HEK293 (cell line): ENCODE data around the gene RAB17.

Experiments used
- CTCF ChIA-PET: fragments of 350-600 bp; formaldehyde crosslinking; extraction: SDS; loops from one replicate; lab custom pipeline; 2021; ENCODE audit warnings: antibody characterized with exemption; lab: Yijun Ruan, JAX
- POLR2A ChIA-PET: fragments of 300-600 bp; formaldehyde crosslinking; extraction: SDS; loops from one replicate; lab custom pipeline; 2020; ENCODE audit warnings: antibody characterized with exemption, inconsistent platforms; lab: Yijun Ruan, JAX
- H3K27ac ChIP-seq: fragments of 200-500 bp; sonication (Bioruptor generic); 2 replicates; pipeline ENCODE4 v1.5.1; 2014; ENCODE audit warnings: low read depth, low read length, control low read depth, inconsistent platforms; ENCODE audit errors: extremely low read depth
- H3K36me3 ChIP-seq, 2 experiments: fragments of 200-500 bp in 1 of 2; sonication (Bioruptor generic) in 1 of 2; 1 replicate in 1 of 2; 2 replicates in 1 of 2; pipeline ENCODE4 v1.5.1; 2014 to 2017; ENCODE audit warnings: inconsistent platforms in 2 of 2, low read length in 2 of 2; ENCODE audit not compliant: control insufficient read depth in 2 of 2, insufficient read depth in 1 of 2
- H3K4me1 ChIP-seq: fragments of 200-500 bp; sonication (Bioruptor generic); 2 replicates; pipeline ENCODE4 v1.5.1; 2014; ENCODE audit warnings: mild to moderate bottlenecking, low read length, inconsistent platforms; ENCODE audit not compliant: control insufficient read depth, insufficient read depth
- H3K4me3 ChIP-seq: 2 replicates; pipeline ENCODE4 v1.5.1; 2011; ENCODE audit warnings: low read depth, mild to moderate bottlenecking, control low read depth, low read length, moderate library complexity
- H3K9me3 ChIP-seq: fragments of 200-500 bp; sonication (Bioruptor generic); 2 replicates; pipeline ENCODE4 v1.5.1; 2014; ENCODE audit warnings: low read depth, low read length, inconsistent platforms; ENCODE audit not compliant: control insufficient read depth, insufficient read depth
- BCL11B ChIP-seq: fragments of 450-650 bp; formaldehyde crosslinking; IDR thresholded peaks from 2 replicates; pipeline ENCODE4 v1.5.1; 2016; ENCODE audit warnings: low read depth, missing biosample characterization, missing genetic modification characterization
- GFI1B ChIP-seq: fragments of 450-650 bp; formaldehyde crosslinking; IDR thresholded peaks from 2 replicates; pipeline ENCODE4 v1.5.1; 2016; ENCODE audit warnings: missing biosample characterization, missing genetic modification characterization
- GLIS1 ChIP-seq: fragments of 450-650 bp; formaldehyde crosslinking; IDR thresholded peaks from 2 replicates; pipeline ENCODE4 v1.5.1; 2016; ENCODE audit warnings: missing biosample characterization, missing genetic modification characterization
- KLF8 ChIP-seq: fragments of 450-650 bp; formaldehyde crosslinking; IDR thresholded peaks from 2 replicates; pipeline ENCODE4 v1.5.1; 2016; ENCODE audit warnings: missing biosample characterization, missing genetic modification characterization
- MEIS1 ChIP-seq: sonication (generic); formaldehyde crosslinking; IDR thresholded peaks from 2 replicates; pipeline ENCODE4 v1.8.1; 2022; ENCODE audit warnings: missing genetic modification reagents, mild to moderate bottlenecking, borderline replicate concordance
- PRDM1 ChIP-seq: fragments of 450-650 bp; formaldehyde crosslinking; IDR thresholded peaks from 2 replicates; pipeline ENCODE4; 2016; ENCODE audit warnings: missing biosample characterization, missing genetic modification characterization
- PRDM6 ChIP-seq: fragments of 450-650 bp; formaldehyde crosslinking; IDR thresholded peaks from 2 replicates; pipeline ENCODE4 v1.5.1; 2017; ENCODE audit warnings: missing biosample characterization, missing genetic modification characterization
- YY1 ChIP-seq: fragments of 450-650 bp; formaldehyde crosslinking; IDR thresholded peaks from 2 replicates; pipeline ENCODE4 v1.5.1; 2018; ENCODE audit warnings: missing biosample characterization, missing genetic modification characterization
- ZBTB20 ChIP-seq: fragments of 450-650 bp; formaldehyde crosslinking; IDR thresholded peaks from 2 replicates; pipeline ENCODE4 v1.5.1; 2016; ENCODE audit warnings: missing biosample characterization, missing genetic modification characterization
- ZBTB48 ChIP-seq: fragments of 450-650 bp; formaldehyde crosslinking; IDR thresholded peaks from 2 replicates; pipeline ENCODE4 v1.5.1; 2016; ENCODE audit warnings: missing biosample characterization, missing genetic modification characterization
- ZNF146 ChIP-seq: fragments of 450-650 bp; formaldehyde crosslinking; IDR thresholded peaks from 2 replicates; pipeline ENCODE4 v1.5.1; 2016; ENCODE audit warnings: missing biosample characterization, missing genetic modification characterization
- ZNF174 ChIP-seq: fragments of 450-650 bp; formaldehyde crosslinking; IDR thresholded peaks from 2 replicates; pipeline ENCODE4 v1.5.0; 2017; ENCODE audit warnings: missing biosample characterization, mild to moderate bottlenecking, missing genetic modification characterization
- ZNF214 ChIP-seq: fragments of 450-650 bp; formaldehyde crosslinking; IDR thresholded peaks from 2 replicates; pipeline ENCODE4 v1.5.1; 2017; ENCODE audit warnings: missing biosample characterization, mild to moderate bottlenecking, missing genetic modification characterization, borderline replicate concordance
- ZNF280C ChIP-seq: fragments of 450-650 bp; formaldehyde crosslinking; IDR thresholded peaks from 2 replicates; pipeline ENCODE4 v1.5.1; 2016; ENCODE audit warnings: missing biosample characterization, missing genetic modification characterization
- ZNF394 ChIP-seq: fragments of 450-650 bp; formaldehyde crosslinking; IDR thresholded peaks from 2 replicates; pipeline ENCODE4 v1.5.1; 2016; ENCODE audit warnings: missing biosample characterization, missing genetic modification characterization, mild to moderate bottlenecking, moderate library complexity, borderline replicate concordance
- ZNF473 ChIP-seq: fragments of 450-650 bp; formaldehyde crosslinking; IDR thresholded peaks from 2 replicates; pipeline ENCODE4 v1.5.1; 2017; ENCODE audit warnings: missing biosample characterization, missing genetic modification characterization
- ZNF518A ChIP-seq: fragments of 450-650 bp; formaldehyde crosslinking; conservative IDR thresholded peaks from 2 replicates; pipeline ENCODE4 v1.5.1; 2016; ENCODE audit warnings: low read depth, missing biosample characterization, missing genetic modification characterization
- ZNF571 ChIP-seq: fragments of 450-650 bp; formaldehyde crosslinking; IDR thresholded peaks from 2 replicates; pipeline ENCODE4 v1.5.0; 2017; ENCODE audit warnings: missing biosample characterization, missing genetic modification characterization
- ZNF621 ChIP-seq: fragments of 450-650 bp; formaldehyde crosslinking; IDR thresholded peaks from 2 replicates; pipeline ENCODE4 v1.5.1; 2017; ENCODE audit warnings: missing biosample characterization, missing genetic modification characterization
- ZNF660 ChIP-seq: fragments of 450-650 bp; IDR thresholded peaks from 2 replicates; pipeline ENCODE4 v1.5.1; 2018; ENCODE audit warnings: missing biosample characterization, mild to moderate bottlenecking, missing genetic modification characterization
- ZNF785 ChIP-seq: fragments of 450-650 bp; formaldehyde crosslinking; IDR thresholded peaks from 2 replicates; pipeline ENCODE4 v1.5.1; 2016; ENCODE audit warnings: missing biosample characterization, missing genetic modification characterization
- ZNF791 ChIP-seq: fragments of 450-650 bp; formaldehyde crosslinking; IDR thresholded peaks from 2 replicates; pipeline ENCODE4 v1.5.1; 2016; ENCODE audit warnings: missing biosample characterization, missing genetic modification characterization
- ZNF792 ChIP-seq: fragments of 450-650 bp; formaldehyde crosslinking; IDR thresholded peaks from 2 replicates; pipeline ENCODE4 v1.5.1; 2016; ENCODE audit warnings: missing biosample characterization, missing genetic modification characterization
- ZSCAN16 ChIP-seq: fragments of 450-650 bp; formaldehyde crosslinking; IDR thresholded peaks from 2 replicates; pipeline ENCODE4 v1.5.1; 2016; ENCODE audit warnings: missing biosample characterization, missing genetic modification characterization

RAB17 gene

GRCh38 chr2:237535385-237536082, 55.0 kb downstream of the RAB17 start:
- no peak overlapping the region for H3K27ac ChIP-seq
- no peaks in the 10 kb centered on the region for H3K9me3 ChIP-seq
- TF ChIP-seq PRDM1 (tag by site-specific recombination): no peak
- TF ChIP-seq ZNF146 (tag by site-specific recombination): no peak
- no peak for TF ChIP-seq ZNF791 (tag by site-specific recombination)
- no peak for TF ChIP-seq ZNF394 (tag by site-specific recombination)
- no peak for TF ChIP-seq ZBTB48 (tag by site-specific recombination)
- TF ChIP-seq ZSCAN16 (tag by site-specific recombination): no peak
- TF ChIP-seq ZNF571 (tag by site-specific recombination): no peak
- TF ChIP-seq KLF8 (tag by site-specific recombination): no peak
- TF ChIP-seq BCL11B (tag by site-specific recombination): no peak
- no peak for TF ChIP-seq ZNF660 (tag by site-specific recombination)
- no peak for TF ChIP-seq ZNF785 (tag by site-specific recombination)
- TF ChIP-seq ZNF214 (tag by site-specific recombination): no peak
- TF ChIP-seq ZNF473 (tag by site-specific recombination): no peak
- TF ChIP-seq ZNF280C (tag by site-specific recombination): no peak
- no peak for TF ChIP-seq GFI1B
- TF ChIP-seq PRDM6: no peak
- no peak for TF ChIP-seq GLIS1
- no peak for TF ChIP-seq YY1
- no peak for TF ChIP-seq ZNF621
- no peak overlapping the region for H3K4me3 ChIP-seq
- H3K4me1 ChIP-seq: no peaks in the 10 kb centered on the region
- no peaks in the 10 kb centered on the region for H3K36me3 ChIP-seq
- ChIA-PET CTCF (interaction anchor here (1.0 kb wide), 1 partner anchor 23 kb away, joined by 4 read pairs; no protein-coding TSS in a partner anchor), POLR2A (no interaction called here)

- H3K4me1 ChIP-seq: no peaks in the 10 kb centered on the region
- no peaks in the 10 kb centered on the region for H3K36me3 ChIP-seq
- no peak overlapping the region for H3K27ac ChIP-seq
- ChIA-PET POLR2A (no interaction called here), CTCF (interaction anchor here (1.1 to 4.0 kb wide), 5 partner anchors 19 to 382 kb away, joined by 3 to 31 read pairs (median 6); no protein-coding TSS in a partner anchor)
- TF ChIP-seq ZNF174 (tag by site-specific recombination) (no peak), ZNF792 (tag by site-specific recombination) (no peak), MEIS1 (CRISPR knock-in tag) (no peak), ZNF621 (no peak), ZNF518A (tag by site-specific recombination) (no peak), ZBTB20 (no peak), KLF8 (tag by site-specific recombination) (no peak)
- H3K4me3 ChIP-seq: no peak overlapping the region
- H3K9me3 ChIP-seq: no peaks in the 10 kb centered on the region
These were observed 56.2 kb downstream of the RAB17 start for GRCh38 chr2:237534380-237534779.
